ENCODE results near the gene NDUFS6. TPM values are rescaled to one million over a fixed set of nuclear protein-coding genes. Genes with fewer than 3 reads are reported as not detected.
"Not testable (repeated sequence)": the region's sequence is repeated elsewhere in the genome, so short reads cannot be mapped to it uniquely, and the experiment has no call there.

NDUFS6 gene
- total and polyA plus RNA-seq, 2 of the 4 experiments (the other 2 are of a cell fraction): 10.4 to 69.0 TPM

DNA sequence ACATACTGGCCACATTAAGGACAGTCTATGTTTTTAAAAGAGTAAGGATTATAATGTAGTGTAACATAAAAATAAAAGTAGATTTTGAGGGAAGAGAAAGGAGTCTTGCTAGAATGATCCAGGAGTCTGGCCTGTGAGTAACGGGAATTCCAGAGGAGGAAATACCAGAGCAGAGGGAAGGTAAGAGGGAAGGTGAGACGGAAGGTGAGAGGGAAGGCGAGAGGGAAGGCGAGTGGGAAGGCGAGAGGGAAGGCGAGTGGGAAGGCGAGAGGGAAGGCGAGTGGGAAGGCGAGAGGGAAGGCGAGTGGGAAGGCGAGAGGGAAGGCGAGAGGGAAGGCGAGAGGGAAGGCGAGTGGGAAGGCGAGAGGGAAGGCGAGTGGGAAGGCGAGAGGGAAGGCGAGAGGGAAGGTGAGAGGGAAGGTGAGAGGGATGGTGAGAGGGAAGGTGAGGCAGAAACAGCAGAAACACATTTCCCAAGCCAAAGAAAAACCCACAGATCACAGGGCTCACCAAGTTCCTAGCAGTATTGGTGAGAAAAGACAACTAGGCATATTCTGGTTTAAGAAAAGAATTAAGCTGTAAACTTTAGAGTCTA lies 15.4 kb downstream of the NDUFS6 start:
- H2AK5ac ChIP-seq (ENCODE audit: low read depth, low read length); H2AK9ac ChIP-seq (replicated peaks; ENCODE audit: low read depth, low read length, poor library complexity); H3K4me1 ChIP-seq (ENCODE audit: control insufficient read depth, insufficient read depth, low read length); H4K91ac ChIP-seq (ENCODE audit: insufficient read depth, low read depth, low read length); H3K18ac ChIP-seq (ENCODE audit: low read depth, low read length); H3K23ac ChIP-seq (ENCODE audit: low read depth, low read length); H4K8ac ChIP-seq (ENCODE audit: low read depth in 2 of 2, low read length in 2 of 2); H3K4ac ChIP-seq (ENCODE audit: low read depth, low read length); H3K9me3 ChIP-seq (ENCODE audit: control insufficient read depth, insufficient read depth, low read length); dilution Hi-C loops (cut with HindIII; ENCODE audit: low sequenced_read_pairs, unreplicated experiment); H3K14ac ChIP-seq (replicated peaks; ENCODE audit: low read depth, low read length); H3K27ac ChIP-seq (ENCODE audit: insufficient read depth, low read length); H4K5ac ChIP-seq (ENCODE audit: low read depth, low read length); H3K27me3 ChIP-seq (ENCODE audit: control insufficient read depth, insufficient read depth, low read length); H2BK20ac ChIP-seq (ENCODE audit: low read depth, low read length); H3K4me3 ChIP-seq (ENCODE audit: insufficient read depth, low read depth, low read length); DNase-seq; H2BK5ac ChIP-seq (ENCODE audit: low read depth, low read length, poor library complexity, severe bottlenecking); H3K4me2 ChIP-seq (ENCODE audit: low read depth, low read length); in situ Hi-C loops (cut with MboI; ENCODE audit: low sequenced_read_pairs); H2BK15ac ChIP-seq (ENCODE audit: low read depth, low read length); H4K20me1 ChIP-seq (ENCODE audit: insufficient read depth, low read length); intact Hi-C loops (cut with micrococcal nuclease); H3K56ac ChIP-seq (ENCODE audit: extremely low read depth, insufficient read depth, low read length); H2AFZ ChIP-seq (replicated peaks; ENCODE audit: low read length, poor library complexity); BruUV-seq (replicated peaks); H3K9ac ChIP-seq (ENCODE audit: low read depth, low read length); CTCF ChIA-PET; H2BK120ac ChIP-seq (ENCODE audit: low read depth, low read length); H3K9me1 ChIP-seq (ENCODE audit: insufficient read depth, low read length); ATAC-seq (ENCODE audit: low read depth); POLR2A ChIA-PET (ENCODE audit: unreplicated experiment): not testable (repeated sequence)
- peaks cover 59% of the 10 kb centered on the region for H3K36me3 ChIP-seq (ENCODE audit: control insufficient read depth, insufficient read depth, low read length)
- WGBS, 2 experiments (ENCODE audit: extremely low coverage in 2 of 2, insufficient read length in 1 of 2): 96% methylated on average over 4 of the region's 18 CpGs; no CpG with 5 or more reads in 1 of the 2 experiments
- H3K79me1 ChIP-seq (ENCODE audit: low read depth in 1 of 2, low read length in 2 of 2): peaks cover 13 to 14% of the 10 kb centered on the region in 2 experiments; a peak in 3 of 4 replicates

All from IMR-90 (cell line).